ENCODE data around the gene DCST1.

Gene DCST1

DNA sequence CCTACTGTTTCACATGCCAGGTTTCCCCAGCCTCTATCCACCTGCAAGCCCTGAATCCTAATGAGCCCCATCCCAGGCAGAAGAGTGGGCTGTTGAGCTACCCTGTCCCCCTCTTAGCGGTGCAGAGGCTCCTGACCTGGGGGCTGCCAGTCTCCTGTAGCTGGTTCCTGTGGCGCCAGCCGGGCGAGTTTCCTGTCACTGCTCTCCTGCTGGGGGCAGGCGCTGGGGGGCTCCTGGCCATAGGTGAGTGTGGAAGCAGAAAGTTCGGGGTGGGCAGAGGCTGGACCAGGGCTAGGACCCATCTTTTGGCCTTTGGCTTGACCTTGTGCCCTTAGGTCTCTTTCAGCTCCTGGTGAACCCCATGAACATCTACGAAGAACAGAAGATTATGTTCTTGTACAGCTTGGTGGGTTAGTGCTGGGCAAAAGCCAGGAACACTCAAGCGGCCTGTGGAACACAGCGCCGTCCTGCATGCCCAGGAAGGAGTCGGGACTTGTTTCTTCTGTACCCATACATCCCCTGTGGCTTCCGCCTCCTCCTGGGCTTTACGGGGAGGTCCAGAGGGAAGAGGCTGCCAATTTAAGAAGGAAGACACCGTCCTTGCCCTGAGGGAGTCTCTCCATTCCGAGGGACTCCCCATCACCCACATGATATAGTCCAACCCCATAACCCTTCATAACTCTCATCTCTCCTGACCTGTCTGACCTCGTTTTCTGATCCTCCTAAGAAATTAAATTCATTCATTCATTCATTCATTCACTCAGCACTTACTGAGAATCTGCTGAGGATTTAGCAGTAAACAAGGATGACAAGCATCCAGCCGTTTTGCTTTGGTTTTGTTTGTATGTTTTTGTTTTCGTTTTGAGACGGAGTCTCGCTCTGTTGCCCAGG, 939 bp downstream of the DCST1 start:
- no peak for DNase-seq

GRCh38 chr1:155035936-155036335, 2.3 kb downstream of the DCST1 start:
- no peak for DNase-seq

- no peak for DNase-seq
Measured at GRCh38 chr1:155037043-155037442, 3.4 kb downstream of the DCST1 start.

DNA sequence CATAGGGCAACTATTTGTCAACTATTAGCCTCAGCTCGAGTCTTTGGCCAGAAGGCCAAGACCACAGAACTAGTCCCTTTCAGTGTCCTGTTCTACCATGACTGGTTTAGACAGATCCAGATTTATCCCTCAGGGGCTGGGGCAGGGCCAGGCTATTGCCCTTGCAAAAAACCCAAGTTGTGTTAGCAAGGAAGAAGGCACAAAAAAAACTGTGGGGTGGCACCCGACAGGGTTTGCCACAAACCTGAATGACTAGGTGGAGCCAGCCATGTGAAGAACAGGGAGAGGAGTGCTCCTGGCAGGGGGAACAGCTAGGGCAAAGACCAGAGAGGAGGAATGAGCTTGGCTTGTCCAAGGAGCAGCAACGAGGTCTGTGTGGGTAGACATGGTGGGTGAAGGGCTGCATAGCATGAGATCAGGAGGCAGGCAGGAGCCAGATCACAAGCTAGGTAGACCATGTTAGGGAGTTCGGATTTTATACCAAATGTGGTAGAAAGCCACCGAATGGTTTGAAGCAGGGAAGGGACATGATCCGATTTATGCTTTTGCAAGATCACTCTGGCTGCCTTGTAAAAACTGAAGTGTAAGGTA, 4.3 kb downstream of the DCST1 start:
- no peak for DNase-seq

GRCh38 chr1:155038602-155039307, 5.1 kb downstream of the DCST1 start:
- no peak for DNase-seq

GRCh38 chr1:155039308-155039669, 5.7 kb downstream of the DCST1 start:
- no peak for DNase-seq

GRCh38 chr1:155040358-155041093, 6.9 kb downstream of the DCST1 start:
- no peak for DNase-seq

GRCh38 chr1:155042789-155043188, 9.2 kb downstream of the DCST1 start:
- DNase-seq, result no peak

DNA sequence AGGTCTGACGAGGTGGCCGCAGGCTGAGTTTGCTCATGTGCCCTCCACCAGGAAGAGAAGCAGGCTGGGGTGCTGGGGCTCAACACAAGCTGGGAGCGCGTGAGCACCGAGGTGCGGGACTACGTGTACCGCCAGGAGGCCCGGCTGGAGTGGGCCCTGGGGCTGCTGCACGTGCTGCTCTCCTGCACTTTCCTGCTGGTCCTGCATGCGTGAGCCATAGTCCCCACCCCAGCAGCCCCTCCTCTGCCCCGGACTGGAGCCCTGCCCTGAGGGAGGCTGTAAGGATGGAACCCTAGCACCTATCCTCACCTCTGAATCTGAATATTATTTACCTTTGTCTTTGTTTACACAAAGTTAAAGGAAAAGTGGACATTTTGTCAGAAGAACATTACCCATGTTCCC, 9.7 kb downstream of the DCST1 start:
- no peak for DNase-seq

DNA sequence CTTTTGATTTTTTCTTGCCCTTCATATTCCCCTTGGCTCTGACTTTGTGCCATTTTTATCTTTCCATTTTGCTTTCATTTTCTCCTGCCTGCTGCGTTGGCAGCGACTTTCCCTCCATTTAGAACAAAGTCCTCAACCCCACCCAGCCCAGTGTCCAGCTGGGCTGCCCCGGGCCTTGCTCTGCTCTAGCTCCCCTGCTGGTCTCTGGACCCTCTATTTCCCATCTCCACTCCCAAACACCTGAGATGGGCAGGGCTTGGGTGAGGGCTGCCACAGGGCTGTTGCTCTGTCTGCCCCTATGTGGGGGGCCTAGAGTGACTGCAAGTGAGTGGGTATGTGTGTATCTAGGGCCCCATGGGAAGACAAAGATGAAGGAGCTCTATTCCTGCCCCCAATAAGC, 10.2 kb downstream of the DCST1 start:
- DNase-seq, result no peak

DNA sequence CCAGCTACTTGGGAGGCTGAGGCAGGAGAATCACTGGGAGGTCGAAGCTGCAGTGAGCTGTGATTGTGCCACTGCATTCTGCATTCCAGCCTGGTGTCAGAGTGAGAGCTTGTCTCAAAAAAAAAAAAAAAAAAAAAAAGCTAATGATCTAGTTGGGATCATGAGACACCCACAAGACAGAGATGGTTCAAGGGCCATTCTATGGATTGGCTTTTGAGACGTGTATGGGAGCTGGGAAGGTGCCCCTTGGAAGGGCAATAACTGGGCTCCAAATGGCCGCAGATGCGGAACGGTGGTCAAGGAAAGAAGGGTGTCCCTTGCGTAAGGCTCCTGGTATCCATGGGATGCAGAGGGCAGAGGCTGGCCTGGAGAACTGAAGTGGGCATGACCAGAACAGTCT, 10.7 kb downstream of the DCST1 start:
- no peak for DNase-seq

DNA sequence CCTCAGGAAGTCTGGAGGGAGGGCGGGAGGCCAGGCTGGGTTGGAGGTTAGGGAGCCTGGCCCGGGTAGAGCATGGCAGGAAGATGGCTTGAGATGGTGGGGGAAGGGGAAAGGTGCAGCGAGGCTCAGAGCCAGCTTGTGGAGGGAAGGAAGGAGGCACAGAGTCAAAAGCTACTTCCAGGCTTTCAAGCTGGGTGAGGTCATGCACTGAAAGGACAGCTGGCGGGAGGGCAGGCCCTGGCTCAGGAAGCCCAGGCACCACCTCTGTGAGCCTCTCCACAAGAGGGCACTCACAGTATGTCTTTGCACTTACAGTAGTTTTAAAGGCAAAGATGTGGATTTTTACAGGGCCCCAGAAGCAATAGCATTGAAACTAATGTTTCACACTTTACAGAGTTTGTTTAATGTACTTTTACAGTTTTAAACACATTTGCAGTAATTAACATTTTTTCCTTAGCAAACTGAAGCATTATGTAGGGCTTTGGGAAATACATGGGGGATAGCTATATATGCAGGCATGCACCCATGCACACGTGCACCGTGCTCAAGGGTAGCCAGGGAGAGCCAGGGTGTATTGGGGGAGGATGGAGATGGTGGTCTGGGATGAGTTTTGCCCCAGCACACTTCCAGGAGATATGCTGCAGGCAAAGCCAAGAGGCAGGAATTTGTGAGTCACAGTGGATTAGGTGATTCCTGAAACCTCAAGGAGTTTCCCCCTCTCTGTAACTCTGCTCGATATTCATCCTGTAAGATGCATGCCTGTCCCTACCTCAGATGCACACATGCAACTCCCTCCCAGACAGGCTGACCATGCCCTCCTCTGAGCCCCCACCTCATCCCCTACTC, 11.4 kb downstream of the DCST1 start:
- peak in 10 of 14 donors; percentile 14 to 72 (median 43) for DNase-seq

- no peak for DNase-seq
Measured at GRCh38 chr1:155048449-155049334, 15.1 kb downstream of the DCST1 start.

GRCh38 chr1:155049651-155050559, 16.3 kb downstream of the DCST1 start:
- DNase-seq, result peak in 1 of 14 donors; percentile 38

DNA sequence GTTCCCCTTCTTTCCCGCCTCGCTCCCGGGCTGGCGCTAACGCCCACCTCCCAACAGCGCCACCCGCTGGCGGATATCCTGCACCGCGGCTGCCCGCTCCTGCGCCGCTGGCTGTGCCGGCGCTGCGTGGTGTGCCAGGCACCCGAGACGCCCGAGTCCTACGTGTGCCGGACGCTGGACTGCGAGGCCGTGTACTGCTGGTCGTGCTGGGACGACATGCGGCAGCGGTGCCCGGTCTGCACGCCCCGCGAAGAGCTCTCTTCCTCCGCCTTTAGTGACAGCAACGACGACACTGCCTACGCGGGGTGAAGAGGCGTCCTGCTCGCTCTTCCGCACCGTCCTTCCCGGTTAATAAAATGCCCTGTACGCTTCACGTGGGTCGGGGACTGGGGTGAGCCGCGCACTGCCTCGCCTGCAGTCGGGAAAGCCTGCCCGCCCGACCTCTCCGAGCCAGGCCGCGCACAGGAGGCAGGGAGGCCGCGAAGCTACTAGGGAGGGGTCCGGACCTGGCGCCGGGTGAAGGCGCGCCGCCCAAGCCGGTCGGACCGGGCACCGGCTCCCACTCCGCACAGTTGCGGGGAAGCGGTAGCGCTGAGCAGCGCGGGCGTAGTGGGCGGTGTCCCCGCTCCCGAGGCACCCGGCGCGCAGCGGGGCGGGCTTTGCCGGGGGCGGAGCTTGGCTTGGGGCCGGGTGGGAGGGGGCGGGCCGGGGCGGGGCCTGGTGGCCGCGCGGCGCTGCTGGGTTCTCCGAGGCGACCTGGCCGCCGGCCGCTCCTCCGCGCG, 17.1 kb downstream of the DCST1 start, which contains the start of gene ADAM15:
Gene ADAM15, plus strand, starts transcription at position 757 of the 782 bp plus-strand sequence. CDS start 71 bp downstream, outside the sequence.
- DNase-seq, result peak; percentile 11 to 87 (median 68)

- DNase-seq, result peak in 1 of 14 donors; percentile 66
Measured at GRCh38 chr1:155051342-155051776, 17.7 kb downstream of the DCST1 start.

- peak in 12 of 14 donors; percentile 32 to 72 (median 48) for DNase-seq
Measured at GRCh38 chr1:155051777-155052398, 18.3 kb downstream of the DCST1 start.
